ENCODE measurements around the gene ZNF195.

The ZNF195 gene

DNA sequence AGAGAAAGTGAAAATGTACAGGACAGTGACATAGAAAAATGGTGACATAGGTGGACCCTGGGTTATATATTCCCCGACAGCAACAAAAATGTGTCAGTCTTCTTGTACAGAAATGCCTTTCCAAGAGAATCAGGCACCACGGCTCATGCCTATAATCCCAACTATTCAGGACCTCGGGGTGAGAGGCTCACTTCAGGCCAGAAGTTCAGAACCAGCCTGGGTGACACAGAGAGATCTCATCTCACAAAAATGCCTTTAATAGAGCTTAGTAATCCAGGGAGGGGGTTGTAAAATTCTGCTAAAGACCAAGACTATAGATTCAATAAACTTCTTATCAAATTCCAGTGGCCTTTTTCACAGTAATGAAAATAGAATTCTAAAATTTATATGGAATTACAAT is 10.7 kb downstream of the ZNF195 start:
- TF ChIP-seq ZNF274 (IDR thresholded peaks at IDR 0.05; ENCODE audit: low read depth, low read length), result no peak
- no peak overlapping the region for H3K4me3 ChIP-seq (ENCODE audit: low read length)

DNA sequence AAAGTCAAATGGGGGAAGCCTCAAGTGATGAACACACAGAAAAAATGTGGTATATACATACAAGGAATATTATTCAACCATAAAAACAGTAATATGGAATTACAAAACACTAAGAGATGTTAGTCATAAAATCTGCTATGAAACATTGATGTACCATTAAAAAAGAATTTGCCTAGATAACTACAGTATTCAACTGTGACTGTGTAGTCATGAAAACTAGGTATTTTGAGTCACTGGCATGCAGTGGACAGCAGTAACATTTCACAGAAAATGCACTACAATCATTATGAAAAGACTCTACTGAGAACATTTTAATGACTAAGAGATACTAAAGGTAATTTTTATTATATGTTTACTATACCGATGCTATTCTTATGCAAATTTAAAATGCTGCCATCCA is 11.7 kb downstream of the ZNF195 start:
- no peak for TF ChIP-seq ZNF274 (IDR thresholded peaks at IDR 0.05; ENCODE audit: low read depth, low read length)

DNA sequence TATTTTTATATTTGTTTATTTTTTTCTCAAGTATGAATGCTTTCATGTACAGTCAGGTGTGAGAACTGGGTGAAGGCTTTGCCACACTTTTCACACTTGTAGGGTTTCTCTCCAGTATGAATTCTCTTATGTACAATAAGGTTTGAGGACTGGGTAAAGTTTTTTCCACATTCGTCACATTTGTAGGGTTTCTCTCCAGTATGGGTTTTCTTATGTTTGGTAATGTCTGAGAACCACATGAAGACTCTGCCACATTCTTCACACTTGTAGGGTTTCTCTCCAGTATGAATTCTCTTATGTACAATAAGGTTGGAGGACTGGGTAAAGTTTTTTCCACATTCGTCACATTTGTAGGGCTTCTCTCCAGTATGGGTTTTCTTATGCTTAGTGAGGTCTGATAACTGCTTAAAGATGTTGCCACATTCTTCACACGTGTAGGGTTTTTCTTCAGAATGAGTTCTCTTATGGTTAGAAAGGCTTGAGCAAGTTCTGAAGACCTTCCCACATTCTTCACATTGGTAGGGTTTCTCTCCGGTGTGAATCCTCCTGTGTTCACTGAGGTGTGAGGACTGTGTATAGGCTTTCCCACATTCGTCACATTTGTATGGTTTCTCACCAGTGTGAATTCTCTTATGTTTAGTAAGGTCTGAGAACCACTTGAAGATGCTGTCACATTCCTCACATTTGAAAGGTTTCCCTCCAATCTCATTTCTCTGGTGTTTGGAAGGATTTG is 19.7 kb downstream of the ZNF195 start:
- TF ChIP-seq ZNF274 (IDR thresholded peaks at IDR 0.05; ENCODE audit: low read depth, low read length), result peak; percentile 96
- H3K4me3 ChIP-seq (ENCODE audit: low read length), result no peak overlapping the region

More for the DNA sequence above, 11.7 kb downstream of the ZNF195 start:
- no peak overlapping the region for H3K4me3 ChIP-seq (ENCODE audit: low read length)

DNA sequence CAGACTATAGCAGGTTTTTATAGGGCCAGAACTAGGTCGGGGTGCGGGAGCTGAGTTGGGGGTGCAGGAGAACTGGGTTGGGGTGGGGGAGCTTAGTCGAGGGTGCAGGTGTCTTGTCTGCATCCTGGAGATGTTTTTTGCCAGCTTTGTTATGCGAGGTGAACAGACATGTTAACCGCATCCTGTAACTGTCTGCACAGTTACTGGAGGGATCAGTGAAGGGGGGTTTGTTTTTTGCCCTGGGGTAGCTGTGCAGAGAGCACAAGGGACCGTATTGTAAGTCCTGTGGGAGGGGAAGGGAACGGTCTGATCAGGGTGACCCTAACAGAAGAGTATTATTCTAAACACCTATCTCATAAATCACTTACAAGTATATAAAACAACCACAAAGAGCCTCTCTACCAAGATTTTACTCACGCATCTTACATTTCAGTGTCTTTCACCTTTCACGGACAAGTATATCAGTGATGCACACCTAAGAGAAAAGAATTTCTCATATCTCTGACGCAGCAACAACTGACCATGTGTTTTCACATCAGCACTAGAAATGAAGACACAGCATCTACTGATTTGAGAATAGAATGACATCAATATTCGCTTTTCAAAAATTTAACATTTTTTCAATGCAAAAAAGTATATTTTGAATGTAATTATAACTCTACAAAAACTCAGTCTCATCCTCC is 20.8 kb downstream of the ZNF195 start:
- no peak overlapping the region for H3K4me3 ChIP-seq (ENCODE audit: low read length)
- no peak for TF ChIP-seq ZNF274 (IDR thresholded peaks at IDR 0.05; ENCODE audit: low read depth, low read length)

DNA sequence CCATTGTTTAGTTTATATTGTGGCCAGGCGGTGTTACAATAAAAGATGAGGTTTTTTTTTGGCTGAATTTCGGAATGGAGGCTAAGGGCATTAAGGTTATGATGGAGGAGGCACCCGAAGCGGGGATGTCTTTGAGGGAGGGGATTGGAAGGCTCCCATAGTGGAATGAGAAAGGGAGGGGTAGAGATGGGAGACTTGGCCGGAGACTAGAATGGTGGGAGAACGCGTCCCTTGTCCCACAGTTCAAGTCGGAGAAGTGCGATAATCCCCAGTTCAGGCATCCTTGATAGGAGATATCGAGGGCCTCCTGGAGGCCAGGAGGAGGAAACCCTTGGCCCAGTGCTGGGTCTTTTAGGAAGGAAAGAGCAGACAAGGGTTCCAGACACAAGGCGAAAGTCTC is 21.6 kb downstream of the ZNF195 start:
- no peak for TF ChIP-seq ZNF274 (IDR thresholded peaks at IDR 0.05; ENCODE audit: low read depth, low read length)
- no peak overlapping the region for H3K4me3 ChIP-seq (ENCODE audit: low read length)

DNA sequence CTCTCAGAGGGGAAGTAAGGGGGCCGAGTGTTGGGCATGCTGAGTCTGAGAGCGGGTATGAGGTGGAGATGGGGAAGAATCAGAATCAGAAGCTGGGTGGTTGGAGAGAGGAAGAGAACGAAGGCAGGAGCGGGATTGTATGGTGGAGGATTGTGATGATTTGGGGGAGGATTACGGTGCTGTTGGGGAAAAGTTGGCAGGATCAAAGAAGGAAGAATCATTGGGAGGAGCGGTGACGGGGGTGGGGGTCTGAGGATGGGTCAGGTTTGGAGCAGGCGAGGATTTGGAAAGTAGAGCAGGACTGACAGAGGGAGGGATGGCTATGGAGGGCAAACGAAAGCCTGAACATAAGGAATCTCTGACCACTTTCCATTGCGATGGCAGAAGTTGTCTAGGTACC is 22.1 kb downstream of the ZNF195 start:
- no peak overlapping the region for H3K4me3 ChIP-seq (ENCODE audit: low read length)
- no peak for TF ChIP-seq ZNF274 (IDR thresholded peaks at IDR 0.05; ENCODE audit: low read depth, low read length)

DNA sequence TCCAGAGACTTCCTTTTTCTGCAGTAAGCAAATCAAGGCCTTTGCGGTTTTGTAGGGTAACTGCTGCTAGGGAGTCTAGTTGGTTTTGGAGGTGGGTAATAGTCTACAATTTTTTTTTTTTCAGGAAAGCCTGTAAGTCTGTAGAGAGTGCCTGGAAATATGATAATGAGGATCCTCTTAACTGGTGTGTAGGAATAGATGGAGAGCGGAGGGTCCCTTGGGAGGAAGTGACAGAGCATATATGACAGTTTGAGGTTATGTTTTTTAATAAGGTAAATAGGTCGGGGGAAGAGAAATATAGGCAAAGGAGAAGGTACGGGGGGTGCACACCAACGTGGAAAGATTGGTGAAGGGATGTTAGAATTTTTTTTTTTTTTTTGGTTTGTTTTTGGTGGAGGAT is 25.9 kb downstream of the ZNF195 start:
- TF ChIP-seq ZNF274 (IDR thresholded peaks at IDR 0.05; ENCODE audit: low read depth, low read length), result no peak
- H3K4me3 ChIP-seq (ENCODE audit: low read length), result no peak overlapping the region

DNA sequence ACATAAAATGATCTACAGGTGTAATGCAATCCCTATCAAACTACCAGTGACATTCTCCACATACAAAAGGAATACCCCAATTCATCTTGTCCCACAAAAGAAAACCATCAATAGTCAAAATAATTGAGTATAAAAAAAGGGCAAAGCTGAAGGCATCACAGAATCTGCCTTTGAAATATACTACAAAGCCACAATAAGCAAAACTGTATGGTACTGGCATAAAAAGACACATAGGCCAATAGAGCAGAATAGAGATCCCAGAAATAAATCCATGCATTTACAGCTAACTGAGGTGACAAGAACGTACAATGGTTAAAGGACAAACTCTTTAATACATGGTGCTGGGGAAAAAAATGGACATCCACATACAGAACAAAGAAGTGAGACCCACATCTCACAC is 31.8 kb downstream of the ZNF195 start:
- TF ChIP-seq ZNF274 (IDR thresholded peaks at IDR 0.05; ENCODE audit: low read depth, low read length), result no peak
- no peak overlapping the region for H3K4me3 ChIP-seq (ENCODE audit: low read length)

DNA sequence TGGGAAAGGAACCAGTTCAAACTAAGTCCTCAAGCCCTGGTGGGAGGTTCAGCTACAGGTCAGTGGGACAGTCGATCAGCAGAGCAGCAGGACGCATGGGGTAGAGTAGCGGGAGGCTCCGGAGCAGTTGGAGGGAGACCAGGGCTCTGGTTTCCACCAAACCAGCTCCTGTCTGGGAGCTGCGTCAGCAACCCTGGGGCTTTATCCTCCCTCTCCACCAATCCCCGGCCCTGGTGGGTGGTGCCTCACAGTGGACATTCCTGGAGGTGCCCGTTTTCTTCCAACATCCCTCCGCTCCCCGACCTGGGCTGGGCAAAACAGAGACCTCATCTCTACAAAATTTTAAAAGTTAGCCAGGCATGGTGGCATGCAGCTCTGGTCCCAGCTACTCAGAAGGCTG is 32.4 kb downstream of the ZNF195 start:
- H3K4me3 ChIP-seq (ENCODE audit: low read length), result no peak overlapping the region
- no peak for TF ChIP-seq ZNF274 (IDR thresholded peaks at IDR 0.05; ENCODE audit: low read depth, low read length)

DNA sequence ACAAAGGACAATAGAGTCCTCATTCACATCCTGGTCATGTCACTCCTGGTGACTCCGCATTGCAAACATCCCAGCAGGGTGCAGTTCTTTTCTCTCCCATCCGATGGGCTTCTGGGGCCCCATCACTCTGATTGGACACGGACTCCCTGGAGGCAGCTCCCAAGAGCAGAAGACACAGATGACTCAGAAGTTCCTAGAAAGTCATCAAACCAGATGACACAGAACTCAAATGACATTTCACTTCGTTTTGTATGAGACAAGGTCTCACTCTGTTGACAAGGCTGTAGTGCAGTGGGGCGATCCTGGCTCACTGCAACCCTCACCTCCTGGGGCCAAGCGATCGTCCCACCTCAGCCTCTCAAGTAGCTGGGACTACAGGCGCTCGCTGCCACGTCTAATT is 33.2 kb downstream of the ZNF195 start:
- TF ChIP-seq ZNF274 (IDR thresholded peaks at IDR 0.05; ENCODE audit: low read depth, low read length), result no peak
- H3K4me3 ChIP-seq (ENCODE audit: low read length), result no peak overlapping the region

DNA sequence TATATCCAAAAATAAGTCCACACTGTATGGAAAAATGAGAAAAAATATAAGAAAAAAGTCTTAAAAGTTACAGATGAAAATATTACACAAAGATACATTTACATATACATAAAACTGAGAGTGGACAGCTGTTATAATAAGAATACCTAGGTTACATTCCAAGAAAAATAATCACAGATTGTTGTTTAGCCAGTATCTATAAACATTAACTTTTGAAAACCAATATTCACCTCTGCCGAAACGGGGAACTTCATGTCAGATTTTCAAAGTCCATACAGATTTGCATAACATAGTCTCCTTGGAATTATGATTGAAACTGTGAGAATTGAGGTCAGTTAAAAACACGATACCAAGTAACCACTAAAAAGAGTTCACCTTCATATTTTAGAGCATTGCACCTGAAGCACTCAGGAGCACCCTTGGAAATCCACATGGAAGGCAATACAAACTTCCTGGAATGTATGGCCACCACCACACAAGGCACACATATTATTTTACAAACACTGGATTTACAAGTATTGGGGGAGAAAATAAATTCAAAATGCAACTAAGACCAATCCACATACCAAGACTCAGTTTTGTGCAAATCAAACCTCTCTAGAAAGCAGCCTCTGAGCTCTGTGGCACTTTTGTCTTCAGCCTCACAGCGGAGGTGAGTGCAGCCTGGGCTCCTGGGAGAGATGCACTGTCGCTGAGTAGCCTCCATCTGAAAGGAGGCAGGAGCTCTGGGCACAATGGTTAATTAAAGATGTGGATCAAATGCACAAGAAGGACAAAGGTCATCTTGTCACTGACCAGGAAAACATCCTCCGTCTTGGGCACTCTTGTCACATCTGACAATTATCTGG is 34.4 kb downstream of the ZNF195 start:
- no peak overlapping the region for H3K4me3 ChIP-seq (ENCODE audit: low read length)
- TF ChIP-seq ZNF274 (IDR thresholded peaks at IDR 0.05; ENCODE audit: low read depth, low read length), result no peak

DNA sequence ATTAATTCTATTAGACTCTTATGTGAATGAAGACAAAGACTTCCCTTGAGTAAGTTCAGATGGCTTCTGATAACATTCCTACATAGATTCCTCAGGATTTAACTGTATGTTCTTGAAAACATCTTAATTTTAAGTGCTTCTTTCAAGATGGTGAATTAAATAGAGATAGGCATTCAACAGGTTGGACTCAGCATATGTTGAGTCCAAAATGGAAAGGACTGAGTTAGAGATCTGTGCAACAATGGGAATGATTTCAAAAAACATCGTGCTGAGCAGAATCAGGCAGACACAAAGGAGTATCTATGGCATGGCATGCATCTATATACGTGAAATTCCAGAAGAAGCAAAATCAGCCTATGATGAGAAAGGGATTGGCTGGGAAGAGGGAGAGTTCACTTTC is 36.2 kb downstream of the ZNF195 start:
- TF ChIP-seq ZNF274 (IDR thresholded peaks at IDR 0.05; ENCODE audit: low read depth, low read length), result no peak
- H3K4me3 ChIP-seq (ENCODE audit: low read length), result no peak overlapping the region

DNA sequence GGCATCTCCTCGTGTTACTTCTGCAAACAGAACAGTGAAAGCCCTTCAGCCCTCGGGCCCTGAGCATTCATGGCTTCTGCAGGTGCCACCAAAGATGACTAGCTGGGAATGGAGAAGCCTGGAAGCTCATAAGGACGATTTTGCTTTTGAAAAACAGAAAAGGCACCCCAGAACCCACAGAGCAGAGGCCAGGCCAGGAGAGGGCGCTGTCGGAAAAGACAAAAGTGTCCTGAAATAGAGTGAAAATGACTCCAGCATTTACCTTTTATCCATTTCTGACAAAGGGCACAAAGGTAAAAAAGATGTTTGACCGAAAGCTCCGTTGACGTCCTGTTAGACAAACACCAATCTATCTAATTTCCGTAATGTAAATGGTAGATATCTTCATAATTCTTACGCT is 37.6 kb downstream of the ZNF195 start:
- no peak overlapping the region for H3K4me3 ChIP-seq (ENCODE audit: low read length)
- TF ChIP-seq ZNF274 (IDR thresholded peaks at IDR 0.05; ENCODE audit: low read depth, low read length), result no peak

DNA sequence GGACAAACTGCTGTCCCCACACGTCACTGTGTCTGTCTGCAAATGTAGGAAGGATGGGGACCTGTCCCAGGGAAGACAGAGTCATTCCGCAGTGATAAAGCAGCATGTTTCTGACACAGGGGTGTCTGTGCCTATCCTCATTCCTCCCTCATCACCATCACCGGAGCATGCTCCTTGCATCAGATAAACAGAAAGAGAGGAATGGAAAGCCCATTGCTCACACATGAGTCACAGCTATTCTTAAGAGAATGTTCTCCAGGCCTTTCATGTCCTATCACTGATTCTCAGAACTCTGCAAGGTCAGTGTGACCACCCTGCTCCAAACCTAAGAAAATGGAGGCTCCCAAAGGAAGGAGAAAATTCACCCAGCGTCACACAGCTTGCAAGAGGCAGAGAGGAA is 38.9 kb downstream of the ZNF195 start:
- H3K4me3 ChIP-seq (ENCODE audit: low read length), result no peak overlapping the region
- TF ChIP-seq ZNF274 (IDR thresholded peaks at IDR 0.05; ENCODE audit: low read depth, low read length), result no peak

DNA sequence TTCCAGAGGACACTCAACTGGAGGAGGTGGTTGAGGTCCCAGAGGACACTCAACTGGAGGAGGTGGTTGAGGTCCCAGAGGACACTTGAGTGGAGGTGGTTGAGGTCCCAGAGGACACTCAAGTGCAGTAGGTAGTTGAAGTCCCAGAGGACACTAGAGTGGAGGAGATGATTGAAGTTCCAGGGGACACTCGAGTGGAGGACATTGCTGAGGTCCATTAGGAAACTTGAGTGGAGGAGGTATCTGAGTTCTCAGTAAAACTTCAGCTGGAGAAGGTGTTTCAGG is 39.7 kb downstream of the ZNF195 start:
- H3K4me3 ChIP-seq (ENCODE audit: low read length), result no peak overlapping the region
- TF ChIP-seq ZNF274 (IDR thresholded peaks at IDR 0.05; ENCODE audit: low read depth, low read length), result no peak
